ENCODE data around the gene MAT1A. TPM values are rescaled to one million over a fixed set of nuclear protein-coding genes. Genes with fewer than 3 reads are reported as not detected.

Gene MAT1A
- total RNA-seq, 1 donor from 2014 or later, result 0.69 TPM

GRCh38 chr10:80274396-80275134 is 14.9 kb downstream of the MAT1A start:
- H3K4me3 ChIP-seq, result no peak overlapping the region
- H3K4me1 ChIP-seq, result no peaks in the 10 kb centered on the region
- TF ChIP-seq, protein P1, sequence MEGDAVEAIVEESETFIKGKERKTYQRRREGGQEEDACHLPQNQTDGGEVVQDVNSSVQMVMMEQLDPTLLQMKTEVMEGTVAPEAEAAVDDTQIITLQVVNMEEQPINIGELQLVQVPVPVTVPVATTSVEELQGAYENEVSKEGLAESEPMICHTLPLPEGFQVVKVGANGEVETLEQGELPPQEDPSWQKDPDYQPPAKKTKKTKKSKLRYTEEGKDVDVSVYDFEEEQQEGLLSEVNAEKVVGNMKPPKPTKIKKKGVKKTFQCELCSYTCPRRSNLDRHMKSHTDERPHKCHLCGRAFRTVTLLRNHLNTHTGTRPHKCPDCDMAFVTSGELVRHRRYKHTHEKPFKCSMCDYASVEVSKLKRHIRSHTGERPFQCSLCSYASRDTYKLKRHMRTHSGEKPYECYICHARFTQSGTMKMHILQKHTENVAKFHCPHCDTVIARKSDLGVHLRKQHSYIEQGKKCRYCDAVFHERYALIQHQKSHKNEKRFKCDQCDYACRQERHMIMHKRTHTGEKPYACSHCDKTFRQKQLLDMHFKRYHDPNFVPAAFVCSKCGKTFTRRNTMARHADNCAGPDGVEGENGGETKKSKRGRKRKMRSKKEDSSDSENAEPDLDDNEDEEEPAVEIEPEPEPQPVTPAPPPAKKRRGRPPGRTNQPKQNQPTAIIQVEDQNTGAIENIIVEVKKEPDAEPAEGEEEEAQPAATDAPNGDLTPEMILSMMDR (IDR thresholded peaks at IDR 0.05), result no peak
- no peak for DNase-seq
- H3K9me3 ChIP-seq, result no peaks in the 10 kb centered on the region
- no peak overlapping the region for H3K27ac ChIP-seq
- ATAC-seq, result no peak
- H3K36me3 ChIP-seq, result no peaks in the 10 kb centered on the region
- intact Hi-C loops (cut with DNase I), result no loop called here
- H3K27me3 ChIP-seq, result no peaks in the 10 kb centered on the region

DNA sequence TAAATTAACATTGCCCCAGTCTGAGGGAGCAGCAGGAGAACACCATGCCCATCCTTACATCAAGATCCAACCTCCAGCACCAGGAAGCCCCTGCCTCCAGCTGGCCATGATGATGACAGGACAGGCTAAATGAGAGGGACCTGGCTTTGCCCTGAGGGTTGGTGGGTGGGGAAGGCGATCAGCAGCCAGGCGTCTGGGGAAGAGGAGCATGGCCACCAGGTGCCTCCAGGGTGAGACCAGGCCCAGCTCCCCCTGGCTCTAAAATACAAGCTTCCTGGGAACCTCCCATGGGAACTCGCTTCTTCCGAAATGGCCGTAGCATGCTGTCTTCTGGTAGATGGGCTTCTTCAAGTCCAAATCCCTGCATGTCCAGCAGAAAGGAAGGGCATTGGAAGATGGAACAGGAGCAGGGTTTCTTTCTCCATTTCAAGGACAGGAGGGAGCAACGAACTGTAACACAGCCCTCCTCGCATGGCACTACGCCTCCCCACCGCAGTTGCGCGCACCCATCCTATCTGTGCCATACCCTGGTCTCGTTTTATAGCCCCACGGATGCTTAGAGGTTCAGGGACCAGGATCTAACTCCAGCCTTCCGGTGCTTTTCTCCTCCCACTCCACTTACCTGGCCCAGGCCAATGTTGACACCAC is 15.8 kb downstream of the MAT1A start:
- Histone ChIP-seq H3K27ac (no peak overlapping the region), H3K36me3 (no peaks in the 10 kb centered on the region), H3K4me3 (no peak overlapping the region), H3K27me3 (no peaks in the 10 kb centered on the region), H3K4me1 (no peaks in the 10 kb centered on the region), H3K9me3 (no peaks in the 10 kb centered on the region)
- ATAC-seq (no peak), DNase-seq (no peak)
- intact Hi-C loops (cut with DNase I), result no loop called here
- TF ChIP-seq, protein P1 (IDR thresholded peaks at IDR 0.05), result no peak

- Histone ChIP-seq H3K4me1 (no peaks in the 10 kb centered on the region), H3K4me3 (no peak overlapping the region), H3K27ac (no peak overlapping the region), H3K9me3 (no peaks in the 10 kb centered on the region), H3K36me3 (no peaks in the 10 kb centered on the region), H3K27me3 (no peaks in the 10 kb centered on the region)
- intact Hi-C loops (cut with DNase I), result no loop called here
- ATAC-seq, result no peak
- TF ChIP-seq, protein P1 (IDR thresholded peaks at IDR 0.05), result no peak
- DNase-seq, result no peak
Observed at GRCh38 chr10:80272793-80273522, 16.5 kb downstream of the MAT1A start.

DNA sequence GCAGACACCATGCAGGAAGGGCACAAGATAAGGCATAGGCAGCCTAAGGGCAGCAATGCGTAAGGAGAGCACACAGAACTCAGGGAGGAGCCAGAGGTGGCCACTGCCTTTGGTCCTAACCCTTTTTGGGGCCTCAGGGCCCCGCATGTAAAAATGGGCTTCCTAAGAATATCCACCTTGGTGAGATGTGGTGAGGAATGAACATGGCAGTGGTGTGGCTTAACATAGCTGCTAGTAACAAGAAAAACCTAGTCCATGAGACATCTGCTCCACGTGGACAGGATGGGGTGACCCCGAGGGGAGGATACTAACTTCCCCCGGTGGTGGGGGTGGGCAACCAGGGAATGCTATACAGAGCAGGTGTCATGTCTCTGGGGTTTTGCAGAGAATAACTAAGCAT is 18.0 kb downstream of the MAT1A start:
- no peaks in the 10 kb centered on the region for H3K36me3 ChIP-seq
- TF ChIP-seq, protein P1 (IDR thresholded peaks at IDR 0.05), result no peak
- H3K27me3 ChIP-seq, result no peaks in the 10 kb centered on the region
- intact Hi-C loops (cut with DNase I), result no loop called here
- ATAC-seq (no peak), DNase-seq (no peak)
- no peak overlapping the region for H3K27ac ChIP-seq
- H3K9me3 ChIP-seq, result no peaks in the 10 kb centered on the region
- H3K4me1 ChIP-seq, result no peaks in the 10 kb centered on the region
- no peak overlapping the region for H3K4me3 ChIP-seq

- H3K27me3 ChIP-seq, result no peaks in the 10 kb centered on the region
- H3K4me3 ChIP-seq, result no peak overlapping the region
- no peak for ATAC-seq
- no peaks in the 10 kb centered on the region for H3K4me1 ChIP-seq
- TF ChIP-seq, protein P1 (IDR thresholded peaks at IDR 0.05), result no peak
- H3K27ac ChIP-seq, result no peak overlapping the region
- intact Hi-C loops (cut with DNase I), result no loop called here
- no peak for DNase-seq
- H3K9me3 ChIP-seq, result no peaks in the 10 kb centered on the region
- H3K36me3 ChIP-seq, result no peaks in the 10 kb centered on the region
Observed at GRCh38 chr10:80270887-80271286, 18.6 kb downstream of the MAT1A start.
